Panc1 (cell line): ENCODE results near the gene ATP10A. TPM values are rescaled to one million over a fixed set of nuclear protein-coding genes. Genes with fewer than 3 reads are reported as not detected.

Experiments used
- ATAC-seq: fragments of 200-7000 bp; cut with Tn5 transposase; 2 replicates; pipeline ENCODE4 v1.9.1; 2020; ENCODE audit warnings: mild to moderate bottlenecking, moderate library complexity
- BruUV-seq: library from RNA; stranded (reverse); fragments of 400-500 nt; replicated peaks from 2 replicates; lab custom pipeline; 2021; lab: Mats Ljungman, UMichigan
- CTCF ChIA-PET: fragments of 300-600 bp; sonication (Branson Sonifier 250); formaldehyde crosslinking; loops from one replicate; lab custom pipeline; 2022; ENCODE audit warnings: antibody characterized with exemption; lab: Charles Lee
- POLR2A ChIA-PET: fragments of 300-600 bp; sonication (Branson Sonifier 250); formaldehyde crosslinking; loops from one replicate; lab custom pipeline; 2022; ENCODE audit warnings: antibody characterized with exemption; lab: Charles Lee
- DNase-seq: peaks from one replicate; pipeline ENCODE4 v3.0.0-alpha.2; 2010; ENCODE audit warnings: low read depth, low spot score
- H3K27ac ChIP-seq: 2 replicates; pipeline ENCODE4 v1.5.1; 2011; ENCODE audit warnings: mild to moderate bottlenecking, low read length, inconsistent platforms
- H3K27me3 ChIP-seq: fragments of 200-500 bp; sonication (Bioruptor generic); 2 replicates; pipeline ENCODE4 v1.6.0; 2014; ENCODE audit warnings: low read length, inconsistent platforms; ENCODE audit not compliant: control insufficient read depth, insufficient read depth
- H3K36me3 ChIP-seq: fragments of 200-500 bp; sonication (Bioruptor generic); 2 replicates; pipeline ENCODE4 v1.5.1; 2014; ENCODE audit warnings: inconsistent platforms, mild to moderate bottlenecking, low read length, moderate library complexity; ENCODE audit not compliant: control insufficient read depth, insufficient read depth
- H3K4me1 ChIP-seq: 2 replicates; pipeline ENCODE4 v1.5.1; 2011; ENCODE audit warnings: inconsistent platforms, mild to moderate bottlenecking, low read length, moderate library complexity; ENCODE audit not compliant: control insufficient read depth, insufficient read depth
- H3K4me3 ChIP-seq, 2 experiments: 2 replicates each; pipeline ENCODE4 v1.5.1; 2011 to 2012; ENCODE audit warnings: low read depth in 2 of 2, low read length in 2 of 2, mild to moderate bottlenecking in 2 of 2, inconsistent platforms in 1 of 2, moderate library complexity in 1 of 2
- H3K9me3 ChIP-seq: fragments of 200-500 bp; sonication (Bioruptor generic); 2 replicates; pipeline ENCODE4 v1.5.1; 2014; ENCODE audit warnings: low read depth, mild to moderate bottlenecking, inconsistent platforms, low read length, moderate library complexity; ENCODE audit not compliant: control insufficient read depth, insufficient read depth
- POLR2AphosphoS5 ChIP-seq: IDR thresholded peaks from 2 replicates; pipeline ENCODE4 v1.6.1; 2012; ENCODE audit warnings: mild to moderate bottlenecking, low read depth, low read length, moderate library complexity
- SIN3A ChIP-seq: IDR thresholded peaks from 2 replicates; pipeline ENCODE4 v1.6.1; 2012; ENCODE audit warnings: low read depth, mild to moderate bottlenecking, low read length, moderate library complexity, borderline replicate concordance; ENCODE audit not compliant: insufficient read depth
- TCF7L2 ChIP-seq: IDR thresholded peaks from 2 replicates; pipeline ENCODE4 v1.6.1; 2011; ENCODE audit warnings: mild to moderate bottlenecking, low read depth, low read length, inconsistent platforms
- in situ Hi-C: cut with HindIII; loops from 2 replicates; pipeline ENCODE4 v1.10.0; 2016; ENCODE audit warnings: low sequenced_read_pairs, low pct_unique_long_range_greater_than_20kb
- intact Hi-C: fragments of 100-400 bp; cut with micrococcal nuclease; formaldehyde crosslinking; loops from one replicate; pipeline ENCODE4 v1.10.0; 2022; ENCODE audit not compliant: unreplicated experiment
- total RNA-seq: library from RNA; stranded (reverse); gene quantifications from one replicate; pipeline ENCODE4 v1.2.1, GENCODE V29; 2021; ENCODE audit not compliant: unreplicated experiment
- TF ChIP-seq, protein P1 (sequence below): fragments of 450-650 bp; IDR thresholded peaks from 2 replicates; pipeline ENCODE4 v1.5.1; 2017; ENCODE audit warnings: mild to moderate bottlenecking
- TF ChIP-seq, protein P2 (sequence below), 2 experiments: IDR thresholded peaks; 2 replicates each; pipeline ENCODE4 v1.6.1; 2011 to 2012; ENCODE audit warnings: low read depth in 2 of 2, control low read depth in 1 of 2, low read length in 1 of 2, mild to moderate bottlenecking in 1 of 2, moderate library complexity in 1 of 2; ENCODE audit not compliant: insufficient read depth in 1 of 2

ATP10A gene
- total RNA-seq, 1 experiment from 2014 or later = 0.31 TPM

- Histone ChIP-seq H3K4me3 (no peak overlapping the region), H3K27me3 (no peaks in the 10 kb centered on the region), H3K27ac (no peak overlapping the region), H3K4me1 (no peaks in the 10 kb centered on the region), H3K9me3 (no peaks in the 10 kb centered on the region), H3K36me3 (no peaks in the 10 kb centered on the region)
- no TSS peak for BruUV-seq
- intact Hi-C loops (no loop called here), in situ Hi-C loops (no loop called here)
- TF ChIP-seq, protein P1, sequence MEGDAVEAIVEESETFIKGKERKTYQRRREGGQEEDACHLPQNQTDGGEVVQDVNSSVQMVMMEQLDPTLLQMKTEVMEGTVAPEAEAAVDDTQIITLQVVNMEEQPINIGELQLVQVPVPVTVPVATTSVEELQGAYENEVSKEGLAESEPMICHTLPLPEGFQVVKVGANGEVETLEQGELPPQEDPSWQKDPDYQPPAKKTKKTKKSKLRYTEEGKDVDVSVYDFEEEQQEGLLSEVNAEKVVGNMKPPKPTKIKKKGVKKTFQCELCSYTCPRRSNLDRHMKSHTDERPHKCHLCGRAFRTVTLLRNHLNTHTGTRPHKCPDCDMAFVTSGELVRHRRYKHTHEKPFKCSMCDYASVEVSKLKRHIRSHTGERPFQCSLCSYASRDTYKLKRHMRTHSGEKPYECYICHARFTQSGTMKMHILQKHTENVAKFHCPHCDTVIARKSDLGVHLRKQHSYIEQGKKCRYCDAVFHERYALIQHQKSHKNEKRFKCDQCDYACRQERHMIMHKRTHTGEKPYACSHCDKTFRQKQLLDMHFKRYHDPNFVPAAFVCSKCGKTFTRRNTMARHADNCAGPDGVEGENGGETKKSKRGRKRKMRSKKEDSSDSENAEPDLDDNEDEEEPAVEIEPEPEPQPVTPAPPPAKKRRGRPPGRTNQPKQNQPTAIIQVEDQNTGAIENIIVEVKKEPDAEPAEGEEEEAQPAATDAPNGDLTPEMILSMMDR = no peak
- TF ChIP-seq TCF7L2 = no peak
- no peak for TF ChIP-seq POLR2AphosphoS5
- no peak for TF ChIP-seq SIN3A
- TF ChIP-seq, protein P2, sequence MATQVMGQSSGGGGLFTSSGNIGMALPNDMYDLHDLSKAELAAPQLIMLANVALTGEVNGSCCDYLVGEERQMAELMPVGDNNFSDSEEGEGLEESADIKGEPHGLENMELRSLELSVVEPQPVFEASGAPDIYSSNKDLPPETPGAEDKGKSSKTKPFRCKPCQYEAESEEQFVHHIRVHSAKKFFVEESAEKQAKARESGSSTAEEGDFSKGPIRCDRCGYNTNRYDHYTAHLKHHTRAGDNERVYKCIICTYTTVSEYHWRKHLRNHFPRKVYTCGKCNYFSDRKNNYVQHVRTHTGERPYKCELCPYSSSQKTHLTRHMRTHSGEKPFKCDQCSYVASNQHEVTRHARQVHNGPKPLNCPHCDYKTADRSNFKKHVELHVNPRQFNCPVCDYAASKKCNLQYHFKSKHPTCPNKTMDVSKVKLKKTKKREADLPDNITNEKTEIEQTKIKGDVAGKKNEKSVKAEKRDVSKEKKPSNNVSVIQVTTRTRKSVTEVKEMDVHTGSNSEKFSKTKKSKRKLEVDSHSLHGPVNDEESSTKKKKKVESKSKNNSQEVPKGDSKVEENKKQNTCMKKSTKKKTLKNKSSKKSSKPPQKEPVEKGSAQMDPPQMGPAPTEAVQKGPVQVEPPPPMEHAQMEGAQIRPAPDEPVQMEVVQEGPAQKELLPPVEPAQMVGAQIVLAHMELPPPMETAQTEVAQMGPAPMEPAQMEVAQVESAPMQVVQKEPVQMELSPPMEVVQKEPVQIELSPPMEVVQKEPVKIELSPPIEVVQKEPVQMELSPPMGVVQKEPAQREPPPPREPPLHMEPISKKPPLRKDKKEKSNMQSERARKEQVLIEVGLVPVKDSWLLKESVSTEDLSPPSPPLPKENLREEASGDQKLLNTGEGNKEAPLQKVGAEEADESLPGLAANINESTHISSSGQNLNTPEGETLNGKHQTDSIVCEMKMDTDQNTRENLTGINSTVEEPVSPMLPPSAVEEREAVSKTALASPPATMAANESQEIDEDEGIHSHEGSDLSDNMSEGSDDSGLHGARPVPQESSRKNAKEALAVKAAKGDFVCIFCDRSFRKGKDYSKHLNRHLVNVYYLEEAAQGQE (IDR thresholded peaks at IDR 0.05; ENCODE audit: insufficient read depth in 1 of 2, low read depth in 2 of 2, low read length in 1 of 2) = no peak
- DNase-seq (no peak), ATAC-seq (no peak)
- CTCF ChIA-PET = no interaction called here
- POLR2A ChIA-PET = no interaction called here
Measured at GRCh38 chr15:25800761-25801515, 62.2 kb downstream of the ATP10A start.

DNA sequence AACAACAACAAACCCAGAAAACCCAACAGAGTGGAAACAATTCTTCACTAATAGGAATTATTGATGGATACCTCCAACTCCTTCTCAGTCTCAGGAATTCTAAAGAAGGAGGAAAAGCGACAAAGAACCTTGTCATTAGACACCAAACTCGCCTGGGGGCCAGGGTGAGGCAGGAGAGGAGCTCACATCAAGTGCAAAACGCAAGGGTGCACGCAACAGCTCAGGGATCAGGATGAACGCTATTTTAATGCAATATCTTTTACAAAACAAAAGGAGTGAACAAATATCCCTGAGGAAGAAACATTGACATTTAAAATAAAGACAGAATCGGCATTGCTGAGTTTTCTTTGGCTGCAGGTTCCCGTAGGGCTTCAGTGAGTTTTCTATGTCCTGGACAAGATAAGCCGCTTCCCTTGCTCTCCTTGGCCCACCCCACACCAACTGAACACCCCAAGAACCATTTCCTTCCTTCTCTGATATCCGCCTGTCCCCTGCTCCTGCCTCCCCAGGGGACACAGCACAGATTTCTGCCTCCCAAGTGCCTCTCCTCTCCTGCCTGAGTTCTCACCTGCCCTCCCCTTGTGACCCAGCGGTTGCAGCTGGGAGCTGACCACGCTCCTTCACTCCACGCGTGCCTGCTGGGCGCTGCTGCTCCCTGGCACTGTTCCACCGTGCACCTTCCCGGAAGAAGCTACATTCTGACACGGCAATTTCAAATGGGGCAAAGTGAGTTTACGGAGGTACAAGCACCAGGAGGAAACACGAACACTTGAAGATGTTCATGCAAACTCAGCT, 63.0 kb downstream of the ATP10A start:
- Histone ChIP-seq H3K9me3 (no peaks in the 10 kb centered on the region), H3K27ac (no peak overlapping the region), H3K4me1 (no peaks in the 10 kb centered on the region), H3K4me3 (no peak overlapping the region), H3K27me3 (no peaks in the 10 kb centered on the region), H3K36me3 (no peaks in the 10 kb centered on the region)
- ATAC-seq = no peak
- in situ Hi-C loops = no loop called here
- ChIA-PET POLR2A (no interaction called here), CTCF (no interaction called here)
- TF ChIP-seq, protein P2 (IDR thresholded peaks at IDR 0.05; ENCODE audit: insufficient read depth in 1 of 2, low read depth in 2 of 2, low read length in 1 of 2) = no peak
- TF ChIP-seq POLR2AphosphoS5 (no peak), SIN3A (no peak), TCF7L2 (no peak)
- TF ChIP-seq, protein P1 = no peak
- no peak for DNase-seq
- BruUV-seq = no TSS peak
- intact Hi-C loops = no loop called here
